Peyer's patch (tissue), 4 donors: Measurements from ENCODE around the gene FGF22.

ENCODE experiments used
- POLR2A ChIP-seq, 2 donors: fragments of 450-650 bp; IDR thresholded peaks; one replicate each; pipeline ENCODE4 v1.5.1; 2017; ENCODE audit warnings: antibody characterized with exemption in 2 of 2, mild to moderate bottlenecking in 2 of 2, moderate library complexity in 2 of 2
- TF ChIP-seq, protein P1 (sequence below), 6 experiments: fragments of 450-650 bp in 4 of 6; fragments of 200-600 bp in 2 of 6; sonication (generic) in 1 of 6; IDR thresholded peaks; one replicate each; pipeline ENCODE4 v1.5.1; 2017 to 2019; ENCODE audit warnings: antibody characterized with exemption in 6 of 6, mild to moderate bottlenecking in 3 of 6, moderate library complexity in 1 of 6

DNA sequence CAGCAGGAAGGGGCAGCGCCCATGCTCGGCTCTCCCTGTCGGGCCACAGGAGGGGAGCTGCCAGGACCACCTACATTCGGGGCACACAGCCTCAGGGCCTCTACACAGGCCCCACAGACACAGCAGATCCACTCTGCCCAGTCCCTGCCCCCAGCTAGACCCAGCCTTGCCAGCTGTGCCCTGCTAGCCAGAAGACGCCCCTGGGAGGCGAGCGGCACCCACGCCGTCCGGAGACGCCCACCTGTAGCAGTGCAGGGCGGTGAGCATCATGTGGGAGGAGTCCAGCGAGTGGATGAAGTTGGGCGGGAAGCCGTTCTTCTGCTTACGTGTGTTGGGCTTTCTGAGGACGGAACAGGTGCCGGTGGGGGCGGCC, 21.4 kb upstream of the FGF22 start:
- TF ChIP-seq, protein P1, sequence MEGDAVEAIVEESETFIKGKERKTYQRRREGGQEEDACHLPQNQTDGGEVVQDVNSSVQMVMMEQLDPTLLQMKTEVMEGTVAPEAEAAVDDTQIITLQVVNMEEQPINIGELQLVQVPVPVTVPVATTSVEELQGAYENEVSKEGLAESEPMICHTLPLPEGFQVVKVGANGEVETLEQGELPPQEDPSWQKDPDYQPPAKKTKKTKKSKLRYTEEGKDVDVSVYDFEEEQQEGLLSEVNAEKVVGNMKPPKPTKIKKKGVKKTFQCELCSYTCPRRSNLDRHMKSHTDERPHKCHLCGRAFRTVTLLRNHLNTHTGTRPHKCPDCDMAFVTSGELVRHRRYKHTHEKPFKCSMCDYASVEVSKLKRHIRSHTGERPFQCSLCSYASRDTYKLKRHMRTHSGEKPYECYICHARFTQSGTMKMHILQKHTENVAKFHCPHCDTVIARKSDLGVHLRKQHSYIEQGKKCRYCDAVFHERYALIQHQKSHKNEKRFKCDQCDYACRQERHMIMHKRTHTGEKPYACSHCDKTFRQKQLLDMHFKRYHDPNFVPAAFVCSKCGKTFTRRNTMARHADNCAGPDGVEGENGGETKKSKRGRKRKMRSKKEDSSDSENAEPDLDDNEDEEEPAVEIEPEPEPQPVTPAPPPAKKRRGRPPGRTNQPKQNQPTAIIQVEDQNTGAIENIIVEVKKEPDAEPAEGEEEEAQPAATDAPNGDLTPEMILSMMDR (IDR thresholded peaks at IDR 0.05) = no peak
- no peak for TF ChIP-seq POLR2A (IDR thresholded peaks at IDR 0.05)
